WTC11 (cell line): ENCODE results near the gene CERS1. TPM values are rescaled to one million over a fixed set of nuclear protein-coding genes. Genes with fewer than 3 reads are reported as not detected.

Experiments
- ATAC-seq: fragments of 200-7000 bp; cut with Tn5 transposase; 2 replicates; pipeline ENCODE4 v1.10.0; 2021; ENCODE audit warnings: mild to moderate bottlenecking, moderate library complexity
- CTCF ChIA-PET: fragments of 300-600 bp; sonication (Branson Sonifier 250); formaldehyde crosslinking; loops from one replicate; lab custom pipeline; 2021; ENCODE audit warnings: antibody characterized with exemption; lab: Charles Lee
- POLR2A ChIA-PET: fragments of 350-600 bp; sonication (Branson Sonifier 250); formaldehyde crosslinking; loops from one replicate; lab custom pipeline; 2021; ENCODE audit warnings: antibody characterized with exemption; lab: Charles Lee
- DNase-seq: peaks from one replicate; pipeline ENCODE4 v3.0.0; 2021; ENCODE audit warnings: low spot score
- H3K27ac Mint-ChIP-seq: 2 replicates; pipeline ENCODE4 v1.8.0; 2021; ENCODE audit warnings: mixed read lengths
- H3K27me3 Mint-ChIP-seq: 2 replicates; pipeline ENCODE4 v1.8.0; 2021; ENCODE audit warnings: low read depth, mild to moderate bottlenecking, moderate library complexity, mixed read lengths
- H3K36me3 Mint-ChIP-seq: 2 replicates; pipeline ENCODE4 v1.8.0; 2021; ENCODE audit warnings: mixed read lengths
- H3K4me1 Mint-ChIP-seq: 2 replicates; pipeline ENCODE4 v1.8.0; 2022; ENCODE audit warnings: mixed read lengths
- H3K4me3 Mint-ChIP-seq: 2 replicates; pipeline ENCODE4 v1.8.0; 2021; ENCODE audit warnings: mild to moderate bottlenecking, moderate library complexity, mixed read lengths
- H3K9me3 Mint-ChIP-seq: 2 replicates; pipeline ENCODE4 v1.8.0; 2021; ENCODE audit warnings: mixed read lengths
- AFF4 ChIP-seq: sonication (generic); formaldehyde crosslinking; IDR thresholded peaks from 2 replicates; pipeline ENCODE4 v1.8.1; 2023; ENCODE audit warnings: mild to moderate bottlenecking, missing genetic modification reagents, borderline replicate concordance
- AR ChIP-seq: fragments of 250-450 bp; sonication (Bioruptor Pico); IDR thresholded peaks from 2 replicates; pipeline ENCODE4 v1.9.0; 2021; ENCODE audit warnings: mild to moderate bottlenecking
- ATF6 ChIP-seq: sonication (generic); formaldehyde crosslinking; IDR thresholded peaks from 2 replicates; pipeline ENCODE4 v1.8.1; 2023; ENCODE audit warnings: mild to moderate bottlenecking, missing genetic modification reagents
- E2F4 ChIP-seq: sonication (generic); formaldehyde crosslinking; IDR thresholded peaks from 2 replicates; pipeline ENCODE4 v1.8.1; 2022; ENCODE audit warnings: low read depth, mild to moderate bottlenecking, moderate library complexity, missing genetic modification reagents, borderline replicate concordance
- IRF2 ChIP-seq: sonication (generic); formaldehyde crosslinking; IDR thresholded peaks from 2 replicates; pipeline ENCODE4 v1.8.0; 2022; ENCODE audit warnings: low read depth, missing genetic modification reagents, borderline replicate concordance
- JUN ChIP-seq: sonication (generic); formaldehyde crosslinking; IDR thresholded peaks from 2 replicates; pipeline ENCODE4 v1.8.0; 2023; ENCODE audit warnings: mild to moderate bottlenecking, missing genetic modification reagents
- MAX ChIP-seq: sonication (generic); formaldehyde crosslinking; IDR thresholded peaks from 2 replicates; pipeline ENCODE4 v1.8.0; 2022; ENCODE audit warnings: mild to moderate bottlenecking, missing genetic modification reagents
- MLX ChIP-seq: sonication (generic); formaldehyde crosslinking; IDR thresholded peaks from 2 replicates; pipeline ENCODE4 v1.8.1; 2023; ENCODE audit warnings: mild to moderate bottlenecking, missing genetic modification reagents, moderate library complexity
- NR1H2 ChIP-seq: sonication (generic); formaldehyde crosslinking; IDR thresholded peaks from 2 replicates; pipeline ENCODE4 v1.9.0; 2021; ENCODE audit warnings: mild to moderate bottlenecking, moderate library complexity, missing genetic modification reagents
- SMAD4 ChIP-seq: sonication (generic); formaldehyde crosslinking; IDR thresholded peaks from 2 replicates; pipeline ENCODE4 v1.8.0; 2022; ENCODE audit warnings: mild to moderate bottlenecking, missing genetic modification reagents
- SP1 ChIP-seq: sonication (generic); formaldehyde crosslinking; conservative IDR thresholded peaks from 2 replicates; pipeline ENCODE4 v1.8.1; 2022; ENCODE audit warnings: missing genetic modification reagents
- STAT6 ChIP-seq: sonication (generic); formaldehyde crosslinking; conservative IDR thresholded peaks from 2 replicates; pipeline ENCODE4 v1.8.1; 2023; ENCODE audit warnings: mild to moderate bottlenecking, low read depth, missing genetic modification reagents, moderate library complexity
- TEAD4 ChIP-seq: sonication (generic); formaldehyde crosslinking; IDR thresholded peaks from 2 replicates; pipeline ENCODE4 v1.8.0; 2022; ENCODE audit warnings: mild to moderate bottlenecking, missing genetic modification reagents
- total RNA-seq: library from RNA; stranded (reverse); gene quantifications from 3 replicates; pipeline ENCODE4 v1.2.3, GENCODE V29; 2021

Gene CERS1
- total RNA-seq, 1 experiment from 2014 or later, result 14.7 TPM

- TF ChIP-seq NR1H2 (CRISPR knock-in tag) (no peak), MAX (CRISPR knock-in tag) (no peak), MLX (CRISPR knock-in tag) (no peak), TEAD4 (no peak), E2F4 (CRISPR knock-in tag) (no peak), STAT6 (CRISPR knock-in tag) (no peak), IRF2 (CRISPR knock-in tag) (no peak), AFF4 (CRISPR knock-in tag) (no peak), SMAD4 (no peak), JUN (CRISPR knock-in tag) (no peak), ATF6 (CRISPR knock-in tag) (no peak), AR (no peak), SP1 (no peak)
- peaks cover 13% of the 10 kb centered on the region for H3K27me3 Mint-ChIP-seq
- H3K4me3 Mint-ChIP-seq, result no peak overlapping the region
- ATAC-seq (no peak), DNase-seq (no peak)
- ChIA-PET POLR2A (interaction anchor here (0.5 kb wide), 1 partner anchor 50 kb away, joined by 5 read pairs; no protein-coding TSS in a partner anchor), CTCF (interaction anchor here (0.7 to 2.4 kb wide), 18 partner anchors 10 to 405 kb away, joined by 3 to 18 read pairs (median 4); partner anchors contain the start of gene UPF1)
- peaks cover 26% of the 10 kb centered on the region for H3K36me3 Mint-ChIP-seq
- H3K27ac Mint-ChIP-seq, result no peak overlapping the region
- H3K9me3 Mint-ChIP-seq, result no peaks in the 10 kb centered on the region
- H3K4me1 Mint-ChIP-seq, result peaks cover 13% of the 10 kb centered on the region
Observed at GRCh38 chr19:18866800-18867123, 29.2 kb downstream of the CERS1 start.
